Fibroblast of gingiva (primary cell): Measurements from ENCODE around the gene CDHR3.
"Not testable (repeated sequence)": the region's sequence is repeated elsewhere in the genome, so short reads cannot be mapped to it uniquely, and the experiment has no call there.

ENCODE experiments used
- DNase-seq: peaks from one replicate; pipeline ENCODE4 v3.0.0-alpha.2; 2011; ENCODE audit warnings: low read depth

CDHR3 gene, protein sequence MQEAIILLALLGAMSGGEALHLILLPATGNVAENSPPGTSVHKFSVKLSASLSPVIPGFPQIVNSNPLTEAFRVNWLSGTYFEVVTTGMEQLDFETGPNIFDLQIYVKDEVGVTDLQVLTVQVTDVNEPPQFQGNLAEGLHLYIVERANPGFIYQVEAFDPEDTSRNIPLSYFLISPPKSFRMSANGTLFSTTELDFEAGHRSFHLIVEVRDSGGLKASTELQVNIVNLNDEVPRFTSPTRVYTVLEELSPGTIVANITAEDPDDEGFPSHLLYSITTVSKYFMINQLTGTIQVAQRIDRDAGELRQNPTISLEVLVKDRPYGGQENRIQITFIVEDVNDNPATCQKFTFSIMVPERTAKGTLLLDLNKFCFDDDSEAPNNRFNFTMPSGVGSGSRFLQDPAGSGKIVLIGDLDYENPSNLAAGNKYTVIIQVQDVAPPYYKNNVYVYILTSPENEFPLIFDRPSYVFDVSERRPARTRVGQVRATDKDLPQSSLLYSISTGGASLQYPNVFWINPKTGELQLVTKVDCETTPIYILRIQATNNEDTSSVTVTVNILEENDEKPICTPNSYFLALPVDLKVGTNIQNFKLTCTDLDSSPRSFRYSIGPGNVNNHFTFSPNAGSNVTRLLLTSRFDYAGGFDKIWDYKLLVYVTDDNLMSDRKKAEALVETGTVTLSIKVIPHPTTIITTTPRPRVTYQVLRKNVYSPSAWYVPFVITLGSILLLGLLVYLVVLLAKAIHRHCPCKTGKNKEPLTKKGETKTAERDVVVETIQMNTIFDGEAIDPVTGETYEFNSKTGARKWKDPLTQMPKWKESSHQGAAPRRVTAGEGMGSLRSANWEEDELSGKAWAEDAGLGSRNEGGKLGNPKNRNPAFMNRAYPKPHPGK

GRCh38 chr7:105963038-105963667 lies at the start of gene CDHR3:
Gene CDHR3 (plus strand): TSS chr7:105963264. CDS start chr7:105963319, 55 bp downstream.
- no peak for DNase-seq

GRCh38 chr7:105913947-105914346 lies 49.1 kb upstream of the CDHR3 start:
- DNase-seq: no peak

DNA sequence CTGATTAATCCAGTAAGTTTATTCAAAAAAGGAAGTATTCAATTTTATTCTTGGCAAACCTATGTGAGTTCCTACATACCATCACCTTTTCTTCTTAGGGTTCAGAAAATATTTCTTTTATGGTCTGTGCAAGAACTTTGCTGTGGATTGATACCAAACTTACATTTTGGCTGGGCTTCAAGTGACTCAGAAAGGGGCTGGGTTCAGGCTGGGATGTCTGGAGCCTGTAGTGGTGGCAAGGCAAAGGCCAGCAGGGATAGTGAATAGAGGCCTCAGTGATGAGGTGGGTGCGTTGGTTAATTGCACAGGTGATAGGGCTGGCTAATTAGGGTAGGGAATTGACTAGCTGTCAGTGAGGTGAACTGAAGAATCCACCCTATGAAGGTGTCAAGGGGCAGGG lies 46.5 kb upstream of the CDHR3 start:
- peak; percentile 22 for DNase-seq

DNA sequence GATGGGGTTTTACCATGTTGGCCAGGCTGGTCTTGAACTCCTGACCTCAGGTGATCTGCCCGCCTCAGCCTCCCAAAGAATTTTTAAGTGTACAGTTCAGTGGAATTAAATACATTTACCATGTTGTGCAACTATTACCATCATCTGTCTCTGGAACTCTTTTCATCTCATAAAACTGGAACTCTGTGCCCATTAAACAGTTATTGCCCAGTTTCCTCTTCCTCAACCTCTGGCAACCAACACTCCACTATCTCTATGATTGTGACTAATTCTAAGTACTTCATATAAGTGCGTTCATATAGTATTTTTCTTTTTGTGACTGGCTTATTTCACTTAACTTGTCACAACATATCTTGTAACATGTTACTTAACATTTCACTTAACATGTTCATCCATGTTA lies 45.4 kb upstream of the CDHR3 start:
- DNase-seq: no peak

GRCh38 chr7:105920766-105921165 lies 42.3 kb upstream of the CDHR3 start:
- no peak for DNase-seq

DNA sequence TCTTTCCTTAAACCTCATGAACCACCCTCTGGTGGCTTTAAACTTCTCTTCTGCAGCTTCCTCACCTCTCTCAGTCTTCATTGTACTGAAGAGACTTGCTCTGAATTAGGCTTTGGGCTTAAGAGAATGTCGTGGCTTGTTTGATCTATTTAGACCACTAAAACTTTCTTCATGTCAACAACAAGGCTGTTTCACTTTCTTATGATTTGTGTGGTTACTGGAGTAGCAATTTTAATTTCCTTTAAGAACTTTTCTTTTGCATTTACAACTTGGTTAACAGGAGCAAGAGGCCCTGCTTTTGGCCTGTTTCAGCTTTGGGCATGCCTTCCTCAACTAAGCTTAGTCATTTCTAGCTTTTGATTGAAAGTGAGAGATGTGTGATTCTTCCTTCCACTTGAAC lies 38.1 kb upstream of the CDHR3 start:
- no peak for DNase-seq

DNA sequence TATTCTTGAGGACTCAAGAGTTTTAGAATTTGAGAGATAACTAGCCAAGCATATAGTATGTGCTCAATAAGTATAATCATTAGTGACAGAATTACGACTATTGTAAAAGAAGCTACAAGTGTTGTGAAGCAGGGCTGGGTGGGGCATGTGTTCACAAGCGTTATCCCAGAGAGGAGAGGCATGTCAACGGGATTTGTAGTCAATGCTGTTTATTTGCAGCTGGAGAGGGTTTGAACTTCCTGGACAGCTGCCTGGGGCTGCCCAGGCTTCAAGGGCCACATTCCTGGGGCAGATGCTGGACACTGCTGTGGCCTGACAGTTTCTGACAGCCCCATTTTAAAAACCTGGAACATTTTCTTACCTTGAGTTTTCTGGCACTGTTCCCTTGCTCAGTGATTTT lies 36.9 kb upstream of the CDHR3 start:
- DNase-seq: no peak

GRCh38 chr7:105931179-105931578 lies 31.9 kb upstream of the CDHR3 start:
- DNase-seq: no peak

- peak; percentile 97 for DNase-seq
Measured at GRCh38 chr7:105932835-105933477, 30.1 kb upstream of the CDHR3 start.

GRCh38 chr7:105934572-105935185 lies 28.4 kb upstream of the CDHR3 start:
- peak; percentile 88 for DNase-seq

DNA sequence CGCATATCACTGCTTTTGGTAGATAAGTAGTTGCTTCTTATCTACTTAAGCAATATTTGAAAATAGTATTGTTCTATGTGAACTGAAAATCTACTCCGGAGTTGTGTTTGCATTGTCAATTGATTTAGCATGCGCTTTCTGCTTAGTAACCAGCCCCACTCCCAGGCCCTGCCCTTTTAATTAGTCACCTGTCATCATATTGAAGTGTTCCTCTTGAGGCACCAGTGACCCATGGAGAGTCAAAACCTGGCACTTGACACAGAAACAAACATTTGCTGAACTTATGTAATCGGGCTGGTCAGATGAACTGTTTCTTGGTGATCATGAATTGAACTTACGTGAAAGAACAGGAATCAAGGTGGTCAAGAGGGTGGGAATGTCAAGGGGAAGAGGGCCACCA lies 27.8 kb upstream of the CDHR3 start:
- DNase-seq: no peak

DNA sequence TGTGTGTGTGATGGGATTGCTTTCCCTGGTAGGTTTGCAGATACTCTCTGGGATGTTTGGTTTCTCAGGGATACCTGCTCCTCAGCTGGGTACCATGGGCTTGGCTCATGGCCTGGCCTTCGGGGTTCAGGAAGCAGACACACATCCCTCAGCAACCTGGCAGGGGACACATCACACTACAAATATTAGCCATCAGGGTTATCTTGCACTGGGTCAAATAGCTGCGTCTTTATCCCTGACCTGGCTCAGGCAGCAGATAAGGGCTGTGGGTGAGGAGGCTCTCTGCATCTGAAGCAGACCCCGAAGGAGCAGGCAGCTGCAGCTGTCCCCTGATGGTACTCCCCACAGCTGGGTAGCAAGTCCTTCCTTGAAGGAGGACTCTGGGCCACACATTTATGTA lies 25.7 kb upstream of the CDHR3 start:
- no peak for DNase-seq

DNA sequence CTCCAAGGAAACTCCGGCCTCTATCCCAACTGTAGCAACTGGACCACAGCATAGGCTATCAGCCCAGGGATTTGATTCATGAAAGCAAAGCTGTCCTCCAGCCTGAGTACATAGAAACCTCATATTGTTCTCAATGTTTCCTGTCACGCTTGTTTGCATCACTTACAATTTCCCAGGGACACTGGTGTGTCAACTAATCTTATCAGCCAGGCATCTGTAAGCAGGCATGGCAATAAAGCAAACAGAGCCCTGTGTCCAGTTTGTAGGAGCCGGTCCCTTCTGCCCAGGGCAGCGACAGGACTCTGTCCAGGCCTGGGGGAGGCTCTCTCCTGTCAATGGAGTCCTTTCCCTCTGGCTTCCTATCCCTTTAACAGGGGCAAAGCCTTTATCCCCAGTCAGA lies 23.0 kb upstream of the CDHR3 start:
- DNase-seq: no peak

DNA sequence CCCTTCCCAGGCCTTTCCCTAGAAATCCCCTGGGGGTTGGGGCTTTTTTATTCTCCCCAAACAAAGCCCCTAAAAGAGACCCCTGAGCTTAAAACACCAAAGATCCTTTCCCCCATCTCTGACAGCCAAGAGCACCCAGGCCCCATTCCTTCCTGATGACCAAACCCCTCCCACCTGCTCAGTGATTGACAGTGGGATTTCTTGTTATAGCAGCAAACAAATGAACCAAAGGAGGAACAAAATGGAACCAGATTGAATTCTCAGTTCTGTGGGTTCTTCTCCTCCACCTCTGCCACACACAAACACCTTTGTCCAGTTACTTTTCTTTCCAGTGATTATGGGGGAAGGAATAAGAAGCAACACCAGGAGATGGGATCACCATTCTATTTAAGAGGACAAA lies 21.5 kb upstream of the CDHR3 start:
- DNase-seq: no peak

- no peak for DNase-seq
Measured at GRCh38 chr7:105943486-105943885, 19.6 kb upstream of the CDHR3 start.

DNA sequence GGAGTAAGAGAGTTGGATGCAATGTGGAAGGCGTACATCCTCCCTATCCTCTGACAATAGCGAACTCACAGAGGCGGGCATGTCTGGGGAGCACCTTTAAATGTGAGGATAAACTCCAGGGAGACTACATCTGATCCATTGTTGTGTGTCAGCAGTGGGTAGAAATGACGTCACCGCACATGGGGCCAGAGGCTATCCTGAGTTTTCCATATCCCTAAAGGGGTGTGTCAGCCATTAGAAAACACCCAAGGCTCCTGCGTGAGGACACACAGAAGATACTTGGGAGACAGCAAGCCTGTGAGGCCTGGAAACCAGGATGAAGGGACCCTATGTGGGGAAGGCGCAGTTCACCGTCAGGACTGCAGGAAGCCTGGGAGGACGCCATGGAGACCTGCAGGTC lies 17.2 kb upstream of the CDHR3 start:
- DNase-seq: no peak

DNA sequence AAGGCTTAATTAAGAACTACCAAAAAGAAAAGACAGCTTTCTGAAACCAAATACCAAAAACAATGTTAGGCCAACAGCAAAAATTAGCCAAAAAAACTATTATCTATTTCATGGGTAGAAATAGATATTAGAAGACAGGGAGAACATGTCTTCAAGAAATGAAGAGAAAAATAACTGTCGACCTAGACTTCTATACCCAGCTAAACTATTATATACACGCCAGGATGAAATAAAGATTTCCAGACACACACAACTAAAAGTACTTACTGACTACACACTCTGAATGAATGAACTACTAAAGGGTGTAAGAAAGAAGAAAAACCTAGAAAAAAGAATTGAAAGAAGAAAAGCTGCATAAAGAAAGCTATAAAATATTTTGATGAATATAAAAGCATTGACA lies 11.5 kb upstream of the CDHR3 start:
- no peak for DNase-seq

DNA sequence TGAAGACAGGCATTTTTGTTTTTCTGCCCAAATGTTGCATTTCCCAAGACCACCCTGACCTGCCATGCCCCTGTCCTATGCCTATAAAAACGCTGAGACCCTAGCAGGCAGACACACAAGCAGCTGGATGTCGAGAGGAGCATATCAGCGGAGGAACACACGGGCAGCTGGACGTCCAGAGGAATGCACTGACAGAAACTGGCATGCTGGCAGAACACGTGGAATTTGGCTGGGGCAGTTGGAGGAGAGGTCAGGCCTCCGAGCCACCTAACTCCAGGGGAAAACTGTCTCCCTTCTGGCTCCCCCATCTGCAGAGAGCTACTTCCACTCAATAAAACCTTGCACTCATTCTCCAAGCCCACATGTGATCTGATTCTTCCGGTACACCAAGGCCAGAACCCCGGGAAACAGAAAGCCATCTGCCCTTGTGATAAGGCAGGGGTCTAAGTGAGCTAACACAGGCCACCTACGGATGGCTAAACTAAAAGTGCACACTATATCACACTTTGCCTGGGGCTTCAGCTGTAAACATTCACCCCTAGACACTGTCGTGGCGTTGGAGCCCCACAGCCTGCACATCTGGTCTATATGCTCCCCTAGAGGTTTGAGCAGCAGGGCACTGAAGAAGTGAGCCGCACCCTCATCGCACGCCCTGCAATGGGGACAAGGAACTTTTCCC lies 10.0 kb upstream of the CDHR3 start:
- no peak for DNase-seq

DNA sequence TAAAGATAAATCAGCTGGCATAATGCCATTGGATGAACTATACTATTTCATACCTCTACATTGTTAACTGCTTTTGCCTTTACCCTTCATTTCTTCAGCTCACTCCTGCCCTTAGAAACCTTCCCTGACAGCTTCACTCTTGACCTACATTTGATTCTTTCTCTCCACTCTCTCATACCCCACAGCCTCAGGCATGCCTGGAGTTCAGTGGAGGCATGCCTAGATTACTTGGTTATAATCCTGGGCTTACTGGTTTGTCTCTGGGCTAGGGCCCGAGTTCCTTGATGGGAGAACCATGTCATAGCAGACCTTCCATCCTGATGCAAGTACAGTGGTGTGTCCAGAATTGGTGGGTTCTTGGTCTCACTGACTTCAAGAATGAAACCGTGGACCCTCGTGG lies 8.4 kb upstream of the CDHR3 start:
- DNase-seq: no peak

GRCh38 chr7:105955651-105956466 lies 7.2 kb upstream of the CDHR3 start:
- not testable (repeated sequence) for DNase-seq
